Type B pancreatic cell (in vitro differentiated cells): Measurements from ENCODE around the gene SHROOM3. TPM values are rescaled to one million over a fixed set of nuclear protein-coding genes. Genes with fewer than 3 reads are reported as not detected.
A peak's percentile ranks its signal among the peaks of the same experiment; 100 is the strongest.

Source experiments
- DNase-seq: peaks from one replicate; pipeline ENCODE4 v3.0.0; 2021; ENCODE audit warnings: mixed read lengths; ENCODE audit not compliant: unreplicated experiment; ENCODE audit errors: extremely low spot score
- H3K27ac Mint-ChIP-seq: 2 replicates; pipeline ENCODE4 v1.8.0; 2021; ENCODE audit warnings: mild to moderate bottlenecking, mixed read lengths
- H3K27me3 Mint-ChIP-seq: 2 replicates; pipeline ENCODE4 v1.8.0; 2021; ENCODE audit warnings: mixed read lengths
- H3K36me3 Mint-ChIP-seq: 2 replicates; pipeline ENCODE4 v1.8.0; 2021; ENCODE audit warnings: mixed read lengths
- H3K4me1 Mint-ChIP-seq: one replicate; pipeline ENCODE4 v1.8.0; 2021; ENCODE audit warnings: mixed read lengths; ENCODE audit not compliant: unreplicated experiment
- H3K4me3 Mint-ChIP-seq: 2 replicates; pipeline ENCODE4 v1.8.0; 2021; ENCODE audit warnings: mild to moderate bottlenecking, mixed read lengths
- H3K9me3 Mint-ChIP-seq: 2 replicates; pipeline ENCODE4 v1.8.0; 2021; ENCODE audit warnings: mixed read lengths
- total RNA-seq: library from RNA; stranded (reverse); gene quantifications from 2 replicates; pipeline ENCODE4 v1.2.1, GENCODE V29; 2021; ENCODE audit warnings: low replicate concordance
- TF ChIP-seq, protein P1 (sequence below): fragments of 200-600 bp; sonication (generic); conservative IDR thresholded peaks from 2 replicates; pipeline ENCODE4 v1.5.0; 2021; ENCODE audit warnings: antibody characterized with exemption, mild to moderate bottlenecking

The SHROOM3 gene
- total RNA-seq, 1 donor from 2014 or later, result 38.6 TPM

DNA sequence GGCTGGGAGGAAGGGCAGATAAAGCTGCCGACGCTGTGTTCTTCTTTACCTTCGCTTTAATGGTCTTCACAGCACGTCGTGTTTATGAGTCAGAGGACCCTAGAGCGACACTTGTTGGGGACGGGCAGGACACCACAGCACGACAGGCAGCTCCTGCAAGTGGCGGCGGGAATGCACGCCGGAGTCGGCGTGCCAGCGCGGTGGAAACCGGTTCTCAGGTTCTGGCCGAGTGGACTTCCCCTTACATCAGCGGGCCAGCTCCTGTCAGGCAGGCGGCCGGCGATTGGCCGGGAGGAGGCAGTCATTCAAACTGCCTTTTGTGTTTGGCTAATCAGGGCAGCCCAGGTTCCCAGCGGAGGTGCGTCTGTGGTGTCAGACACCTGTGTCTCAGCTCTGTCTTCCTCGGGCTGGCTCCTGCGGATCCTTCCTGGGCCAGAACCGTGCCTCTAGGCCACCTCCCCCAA lies 150.9 kb downstream of the SHROOM3 start:
- peak; percentile 76 for DNase-seq
- no peaks in the 10 kb centered on the region for H3K27me3 Mint-ChIP-seq
- H3K4me3 Mint-ChIP-seq, result peak overlapping the region; percentile 88
- no peaks in the 10 kb centered on the region for H3K36me3 Mint-ChIP-seq
- TF ChIP-seq, protein P1, sequence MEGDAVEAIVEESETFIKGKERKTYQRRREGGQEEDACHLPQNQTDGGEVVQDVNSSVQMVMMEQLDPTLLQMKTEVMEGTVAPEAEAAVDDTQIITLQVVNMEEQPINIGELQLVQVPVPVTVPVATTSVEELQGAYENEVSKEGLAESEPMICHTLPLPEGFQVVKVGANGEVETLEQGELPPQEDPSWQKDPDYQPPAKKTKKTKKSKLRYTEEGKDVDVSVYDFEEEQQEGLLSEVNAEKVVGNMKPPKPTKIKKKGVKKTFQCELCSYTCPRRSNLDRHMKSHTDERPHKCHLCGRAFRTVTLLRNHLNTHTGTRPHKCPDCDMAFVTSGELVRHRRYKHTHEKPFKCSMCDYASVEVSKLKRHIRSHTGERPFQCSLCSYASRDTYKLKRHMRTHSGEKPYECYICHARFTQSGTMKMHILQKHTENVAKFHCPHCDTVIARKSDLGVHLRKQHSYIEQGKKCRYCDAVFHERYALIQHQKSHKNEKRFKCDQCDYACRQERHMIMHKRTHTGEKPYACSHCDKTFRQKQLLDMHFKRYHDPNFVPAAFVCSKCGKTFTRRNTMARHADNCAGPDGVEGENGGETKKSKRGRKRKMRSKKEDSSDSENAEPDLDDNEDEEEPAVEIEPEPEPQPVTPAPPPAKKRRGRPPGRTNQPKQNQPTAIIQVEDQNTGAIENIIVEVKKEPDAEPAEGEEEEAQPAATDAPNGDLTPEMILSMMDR, result peak; percentile 17
- H3K4me1 Mint-ChIP-seq, result peaks cover 62% of the 10 kb centered on the region
- peaks cover 3% of the 10 kb centered on the region for H3K9me3 Mint-ChIP-seq
- peak overlapping the region; percentile 91 for H3K27ac Mint-ChIP-seq

DNA sequence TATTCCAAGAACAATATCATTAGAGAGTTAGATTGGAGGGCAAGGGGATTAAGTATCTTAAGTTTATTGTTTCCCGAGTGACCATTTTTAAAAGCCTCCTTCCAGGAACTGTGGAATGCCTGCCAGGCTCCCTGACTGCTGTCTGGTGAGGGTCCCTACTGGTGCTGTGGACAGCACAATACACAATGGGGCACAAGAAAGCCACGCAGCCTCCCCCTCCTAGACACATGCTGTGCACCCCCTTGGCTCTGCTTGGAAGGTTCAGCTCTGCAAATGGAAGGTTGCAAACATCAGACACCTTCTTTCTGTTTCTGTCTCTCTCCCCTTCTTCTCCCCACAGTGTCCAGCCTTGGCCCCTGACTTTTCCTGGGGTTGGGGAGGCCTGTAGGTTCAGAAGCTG lies 153.2 kb downstream of the SHROOM3 start:
- TF ChIP-seq, protein P1, result no peak
- Mint-ChIP-seq H3K4me1 (peaks cover 53% of the 10 kb centered on the region), H3K27ac (peak overlapping the region; percentile 70), H3K36me3 (no peaks in the 10 kb centered on the region), H3K4me3 (peak overlapping the region; percentile 43), H3K27me3 (no peaks in the 10 kb centered on the region), H3K9me3 (no peaks in the 10 kb centered on the region)
- no peak for DNase-seq

- TF ChIP-seq, protein P1, result no peak
- Mint-ChIP-seq H3K4me1 (peaks cover 49% of the 10 kb centered on the region), H3K27me3 (no peaks in the 10 kb centered on the region), H3K36me3 (no peaks in the 10 kb centered on the region), H3K9me3 (no peaks in the 10 kb centered on the region), H3K27ac (peak overlapping the region; percentile 97), H3K4me3 (peak overlapping the region; percentile 75)
- no peak for DNase-seq
Observed at GRCh38 chr4:76589402-76589801, 154.4 kb downstream of the SHROOM3 start.

GRCh38 chr4:76589872-76590797 lies 155.1 kb downstream of the SHROOM3 start:
- Mint-ChIP-seq H3K4me3 (peak overlapping the region; percentile 75), H3K27ac (peak overlapping the region; percentile 97), H3K36me3 (no peaks in the 10 kb centered on the region), H3K27me3 (no peaks in the 10 kb centered on the region), H3K9me3 (no peaks in the 10 kb centered on the region), H3K4me1 (peaks cover 42% of the 10 kb centered on the region)
- no peak for DNase-seq
- TF ChIP-seq, protein P1, result no peak

GRCh38 chr4:76590798-76591281 lies 155.8 kb downstream of the SHROOM3 start:
- TF ChIP-seq, protein P1, result no peak
- no peak for DNase-seq
- Mint-ChIP-seq H3K27me3 (no peaks in the 10 kb centered on the region), H3K4me3 (peak overlapping the region; percentile 27), H3K36me3 (no peaks in the 10 kb centered on the region), H3K9me3 (no peaks in the 10 kb centered on the region), H3K27ac (peak overlapping the region; percentile 97), H3K4me1 (peaks cover 38% of the 10 kb centered on the region)
